Putamen (tissue), 1 donor: Measurements from ENCODE around the gene EEFSEC.

ENCODE experiments used
- DNase-seq: peaks from one replicate; pipeline ENCODE4 v3.0.0-alpha.2; 2016; ENCODE audit warnings: low spot score

The EEFSEC gene

GRCh38 chr3:128392818-128393544 is 239.7 kb downstream of the EEFSEC start:
- no peak for DNase-seq

GRCh38 chr3:128394033-128394432 is 240.8 kb downstream of the EEFSEC start:
- no peak for DNase-seq

GRCh38 chr3:128395046-128395445 is 241.8 kb downstream of the EEFSEC start:
- no peak for DNase-seq

GRCh38 chr3:128395500-128396162 is 242.3 kb downstream of the EEFSEC start:
- no peak for DNase-seq

- no peak for DNase-seq
These were observed 244.2 kb downstream of the EEFSEC start for GRCh38 chr3:128397484-128397883.

GRCh38 chr3:128398586-128398985 is 245.3 kb downstream of the EEFSEC start:
- DNase-seq: no peak

- no peak for DNase-seq
These were observed 246.1 kb downstream of the EEFSEC start for GRCh38 chr3:128399221-128399915.

GRCh38 chr3:128400671-128401070 is 247.4 kb downstream of the EEFSEC start:
- DNase-seq: no peak

- DNase-seq: no peak
These were observed 249.0 kb downstream of the EEFSEC start for GRCh38 chr3:128402319-128402718.

- DNase-seq: no peak
These were observed 249.7 kb downstream of the EEFSEC start for GRCh38 chr3:128402998-128403397.

GRCh38 chr3:128404276-128405068 is 251.2 kb downstream of the EEFSEC start:
- no peak for DNase-seq

- no peak for DNase-seq
These were observed 252.4 kb downstream of the EEFSEC start for GRCh38 chr3:128405554-128406277.

GRCh38 chr3:128407247-128407646 is 254.0 kb downstream of the EEFSEC start:
- DNase-seq: no peak

- DNase-seq: no peak
These were observed 254.9 kb downstream of the EEFSEC start for GRCh38 chr3:128408012-128408692.

GRCh38 chr3:128408693-128409623 is 255.7 kb downstream of the EEFSEC start:
- no peak for DNase-seq

GRCh38 chr3:128409624-128410581 is 256.6 kb downstream of the EEFSEC start:
- no peak for DNase-seq

- no peak for DNase-seq
These were observed 257.6 kb downstream of the EEFSEC start for GRCh38 chr3:128410669-128411573.
